Measurements from ENCODE around the gene CPNE5. TPM values are rescaled to one million over a fixed set of nuclear protein-coding genes. Genes with fewer than 3 reads are reported as not detected.

Gene CPNE5
- total RNA-seq, 1 donor from 2014 or later: 10.9 TPM

Other genes with a start within 250 kb of the CPNE5 start
- gene SRSF3, start 245.1 kb downstream of the CPNE5 start, total RNA-seq: 119 TPM
- gene CDKN1A, start 160.7 kb downstream of the CPNE5 start, total RNA-seq: 63.8 TPM
- gene RAB44, start 141.6 kb downstream of the CPNE5 start, total RNA-seq: 0.08 TPM
- 70.1 TPM for gene PPIL1, start 35.4 kb upstream of the CPNE5 start, total RNA-seq
- 79.4 TPM for gene C6orf89, start 46.5 kb upstream of the CPNE5 start, total RNA-seq
- 15.1 TPM for gene PI16, start 115.3 kb upstream of the CPNE5 start, total RNA-seq
- gene MTCH1, start 146.8 kb upstream of the CPNE5 start, total RNA-seq: 220 TPM
- gene FGD2, start 166.2 kb upstream of the CPNE5 start, total RNA-seq: 7.9 TPM